Kidney (tissue), 14 donors: ENCODE results near the gene ADAMTS9. TPM values are rescaled to one million over a fixed set of nuclear protein-coding genes. Genes with fewer than 3 reads are reported as not detected.

Source experiments
- DNase-seq, 5 donors: peaks; one replicate each; pipeline ENCODE4 v3.0.0-alpha.2; 2013 to 2020
- FAIRE-seq: peaks from 2 replicates; lab custom pipeline; 2012; peaks lifted over from hg19 to GRCh38; lab: Jason Lieb, UNC
- H3K27ac ChIP-seq, 2 donors: one replicate each; pipeline ENCODE4 v1.7.0; 2013; ENCODE audit warnings: low read depth in 2 of 2, low read length in 2 of 2, inconsistent platforms in 1 of 2
- H3K27me3 ChIP-seq: one replicate; pipeline ENCODE4 v1.7.1; 2013; ENCODE audit warnings: low read length, inconsistent platforms; ENCODE audit not compliant: control insufficient read depth, insufficient read depth
- H3K36me3 ChIP-seq, 3 donors: one replicate each; pipeline versions ENCODE4 v1.7.0 to v1.7.1; 2013; ENCODE audit warnings: low read length in 3 of 3, control low read depth in 1 of 3, inconsistent platforms in 1 of 3; ENCODE audit not compliant: insufficient read depth in 3 of 3, control insufficient read depth in 2 of 3
- H3K4me1 ChIP-seq, 3 donors: one replicate each; pipeline versions ENCODE4 v1.7.0 to v1.7.1; 2013; ENCODE audit warnings: low read length in 3 of 3, inconsistent platforms in 1 of 3, low read depth in 1 of 3; ENCODE audit not compliant: control insufficient read depth in 2 of 3, insufficient read depth in 2 of 3
- H3K4me3 ChIP-seq, 3 donors: one replicate each; pipeline versions ENCODE4 v1.7.0 to v1.8.1; 2013; ENCODE audit warnings: low read length in 3 of 3, control low read depth in 1 of 3, inconsistent platforms in 1 of 3
- H3K9ac ChIP-seq, 3 donors: one replicate each; pipeline versions ENCODE4 v1.7.0 to v1.7.1; 2013; ENCODE audit warnings: low read length in 3 of 3, control low read depth in 1 of 3, inconsistent platforms in 1 of 3
- H3K9me3 ChIP-seq, 3 donors: one replicate each; pipeline versions ENCODE4 v1.7.0 to v1.7.1; 2013; ENCODE audit warnings: low read length in 3 of 3, control low read depth in 1 of 3, inconsistent platforms in 1 of 3; ENCODE audit not compliant: control insufficient read depth in 2 of 3, insufficient read depth in 1 of 3
- CTCF ChIP-seq: IDR thresholded peaks from 3 replicates; pipeline ENCODE4 v1.5.1; 2012; ENCODE audit warnings: mild to moderate bottlenecking, moderate library complexity, borderline replicate concordance; ENCODE audit not compliant: insufficient read depth; ENCODE audit errors: extremely low read depth
- intact Hi-C: fragments of 100-400 bp; cut with DNase I; formaldehyde crosslinking; loops from one replicate; pipeline ENCODE4 v1.11.1; 2022
- polyA plus RNA-seq: library from polyadenylated mRNA; stranded (reverse); fragments of 350-450 nt; fragmentation: Illumina TruSeq; extraction: RNeasy Lipid Tissue Mini Kit (QIAGEN cat#74804); gene quantifications from one replicate; pipeline ENCODE4 v1.2.3, GENCODE V29; 2014; ENCODE audit warnings: low read depth, low replicate concordance; ENCODE audit not compliant: insufficient read depth
- total RNA-seq: library from RNA; stranded (reverse); fragmentation: NEBNext Ultra II Directional; extraction: Animal tissue kit (Norgen Biotek cat#: 25700); gene quantifications from one replicate; pipeline ENCODE4 v1.2.1, GENCODE V29; 2021
- donor health status: control.
- donor health status: control.
- donor health status: control.
- donor health status: control.
- donor health status: control.
- donor health status: DM: yes; HTN: yes; CAD: no.
- donor health status: Normal renal cell carcinoma (clear cell type).

The ADAMTS9 gene
- total and polyA plus RNA-seq, 2 donors from 2014 or later, result 25.0 to 117 TPM

GRCh38 chr3:64651741-64652241 is 36.0 kb downstream of the ADAMTS9 start:
- peaks cover 4 to 31% (median 20%) of the 10 kb centered on the region in 3 donors for H3K36me3 ChIP-seq
- no peak overlapping the region for H3K4me3 ChIP-seq
- no peak overlapping the region for H3K9ac ChIP-seq
- intact Hi-C loops, result no loop called here
- no peak for DNase-seq
- no peaks in the 10 kb centered on the region for H3K27me3 ChIP-seq
- peaks cover 7 to 10% (median 8%) of the 10 kb centered on the region in 3 donors for H3K4me1 ChIP-seq
- FAIRE-seq, result no peak
- TF ChIP-seq CTCF, result no peak
- H3K9me3 ChIP-seq, result no peaks in the 10 kb centered on the region
- H3K27ac ChIP-seq, result peak overlapping the region; percentile 2 to 41

- no peak for TF ChIP-seq CTCF
- Histone ChIP-seq H3K27me3 (no peaks in the 10 kb centered on the region), H3K4me3 (no peak overlapping the region), H3K9me3 (no peaks in the 10 kb centered on the region), H3K4me1 (peaks cover 7 to 10% (median 8%) of the 10 kb centered on the region in 3 donors), H3K36me3 (peaks cover 4 to 32% (median 20%) of the 10 kb centered on the region in 3 donors), H3K9ac (no peak overlapping the region), H3K27ac (peak overlapping the region in 1 of 2 donors; percentile 2)
- intact Hi-C loops, result no loop called here
- DNase-seq (no peak), FAIRE-seq (no peak)
These were observed 36.5 kb downstream of the ADAMTS9 start for GRCh38 chr3:64651303-64651702.

- no peaks in the 10 kb centered on the region for H3K27me3 ChIP-seq
- H3K27ac ChIP-seq, result peak overlapping the region; percentile 3 to 36
- no peak overlapping the region for H3K9ac ChIP-seq
- peak in 1 of 5 donors; percentile 47 for DNase-seq
- no peak for TF ChIP-seq CTCF
- no peak overlapping the region for H3K4me3 ChIP-seq
- peaks cover 7 to 10% (median 8%) of the 10 kb centered on the region in 3 donors for H3K4me1 ChIP-seq
- peaks cover 5 to 33% (median 22%) of the 10 kb centered on the region in 3 donors for H3K36me3 ChIP-seq
- intact Hi-C loops, result no loop called here
- H3K9me3 ChIP-seq, result no peaks in the 10 kb centered on the region
- no peak for FAIRE-seq
These were observed 37.1 kb downstream of the ADAMTS9 start for GRCh38 chr3:64650715-64651114.
